Central memory CD8-positive, alpha-beta T cell (primary cell): Measurements from ENCODE around the gene FIGNL2.
"Not testable (repeated sequence)": the region's sequence is repeated elsewhere in the genome, so short reads cannot be mapped to it uniquely, and the experiment has no call there.

Experiments used
- ATAC-seq: fragments of 150-1000 bp; cut with Tn5 transposase; replicated peaks from 2 replicates; pipeline ENCODE4 v1.10.0; 2022; ENCODE audit warnings: mild to moderate bottlenecking, moderate FRiP score, moderate number of reproducible peaks; ENCODE audit not compliant: poor library complexity, severe bottlenecking; ENCODE audit errors: extremely low read depth
- DNase-seq, 2 donors: peaks; one replicate each; pipeline ENCODE4 v3.0.0; 2021; ENCODE audit warnings: low spot score in 2 of 2
- H3K27ac Mint-ChIP-seq: one replicate; pipeline ENCODE4 v1.8.0; 2022; ENCODE audit warnings: low read depth, mild to moderate bottlenecking, moderate library complexity, mixed read lengths
- H3K27me3 Mint-ChIP-seq: one replicate; pipeline ENCODE4 v1.8.0; 2022; ENCODE audit warnings: mixed read lengths
- H3K36me3 Mint-ChIP-seq: one replicate; pipeline ENCODE4 v1.8.0; 2022; ENCODE audit warnings: mild to moderate bottlenecking, moderate library complexity, mixed read lengths; ENCODE audit not compliant: insufficient read depth
- H3K4me1 Mint-ChIP-seq: one replicate; pipeline ENCODE4 v1.8.0; 2022; ENCODE audit warnings: mixed read lengths
- H3K4me3 Mint-ChIP-seq: one replicate; pipeline ENCODE4 v1.8.0; 2022; ENCODE audit warnings: mild to moderate bottlenecking, moderate library complexity, mixed read lengths
- H3K9me3 Mint-ChIP-seq: one replicate; pipeline ENCODE4 v1.8.0; 2022; ENCODE audit warnings: mixed read lengths

Gene FIGNL2

DNA sequence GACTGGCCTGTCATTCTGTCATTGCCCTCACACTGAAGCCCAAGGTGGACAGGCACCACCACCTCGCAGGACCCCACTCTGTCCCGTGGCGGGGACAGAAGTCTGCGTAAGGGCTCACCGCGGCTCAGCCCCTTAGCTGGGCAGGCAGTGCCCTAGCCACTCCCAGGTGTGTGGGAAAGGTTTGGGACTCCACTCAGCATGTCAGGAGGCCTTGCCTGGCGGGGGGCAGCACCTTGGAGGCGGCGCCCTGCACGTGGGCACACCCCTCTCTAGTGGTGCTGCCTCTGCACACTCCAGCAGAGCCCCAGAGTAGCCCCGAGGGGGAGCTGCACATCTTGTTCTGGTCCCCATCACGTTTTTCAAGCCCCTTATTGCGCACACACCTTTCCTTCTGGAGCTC lies 35.6 kb downstream of the FIGNL2 start:
- peak overlapping the region; percentile 52 for H3K4me3 Mint-ChIP-seq
- H3K36me3 Mint-ChIP-seq, result peaks cover 2% of the 10 kb centered on the region
- ATAC-seq, result no peak
- H3K27ac Mint-ChIP-seq, result no peak overlapping the region
- DNase-seq, result no peak
- H3K4me1 Mint-ChIP-seq, result peaks cover 10% of the 10 kb centered on the region
- no peaks in the 10 kb centered on the region for H3K9me3 Mint-ChIP-seq
- no peaks in the 10 kb centered on the region for H3K27me3 Mint-ChIP-seq

DNA sequence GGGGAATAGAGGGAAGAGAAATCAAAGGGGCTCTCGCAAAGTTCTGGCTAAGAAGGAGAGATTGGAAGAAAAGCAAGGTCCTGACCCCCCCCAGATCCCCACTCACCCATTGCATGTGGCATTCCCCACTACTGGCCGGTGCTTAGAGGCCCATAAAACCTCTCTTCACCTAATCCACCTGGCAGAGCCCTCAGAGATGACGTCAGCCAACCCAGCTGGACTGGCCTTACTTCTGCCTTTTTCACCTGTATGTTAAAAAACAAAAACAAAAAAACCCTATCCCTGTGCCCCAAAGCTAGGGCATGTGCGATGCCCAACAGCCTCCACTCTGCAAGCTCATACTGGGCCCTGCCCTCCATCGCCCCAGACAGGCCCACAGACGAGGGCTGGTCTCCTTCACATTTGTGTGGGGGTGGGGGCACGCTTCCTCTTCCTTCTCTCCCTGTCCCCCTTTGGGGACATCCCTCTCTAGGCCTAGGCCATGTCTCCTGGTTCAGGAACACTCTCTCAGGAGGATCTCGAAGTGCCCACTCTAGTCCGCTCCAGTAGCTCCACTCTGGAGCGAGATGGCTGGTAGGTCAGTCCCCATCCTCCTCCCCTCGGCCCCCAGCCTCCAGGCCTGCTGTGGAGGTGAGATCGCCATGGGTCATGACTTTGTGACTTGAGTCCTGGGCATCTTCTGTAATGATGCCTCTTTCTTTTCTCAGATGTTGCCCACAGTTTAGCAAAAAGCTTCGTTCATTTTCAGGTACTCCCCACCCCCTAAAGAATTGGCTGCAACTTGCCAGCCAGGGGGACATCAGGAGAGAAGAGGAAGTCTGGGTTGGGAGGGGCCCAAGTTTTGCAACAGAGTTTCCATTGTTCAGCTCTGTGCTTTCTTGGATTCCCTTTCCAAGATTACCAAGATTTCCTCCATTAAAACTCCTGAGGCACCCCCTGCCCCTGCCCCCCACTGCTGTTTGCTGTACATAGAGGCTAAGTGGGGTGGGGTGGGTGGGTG lies 37.0 kb downstream of the FIGNL2 start:
- ATAC-seq (no peak), DNase-seq (no peak)
- H3K27ac Mint-ChIP-seq, result no peak overlapping the region
- no peaks in the 10 kb centered on the region for H3K9me3 Mint-ChIP-seq
- H3K4me3 Mint-ChIP-seq, result no peak overlapping the region
- H3K27me3 Mint-ChIP-seq, result peaks cover 3% of the 10 kb centered on the region
- peaks cover 10% of the 10 kb centered on the region for H3K4me1 Mint-ChIP-seq
- peaks cover 2% of the 10 kb centered on the region for H3K36me3 Mint-ChIP-seq

DNA sequence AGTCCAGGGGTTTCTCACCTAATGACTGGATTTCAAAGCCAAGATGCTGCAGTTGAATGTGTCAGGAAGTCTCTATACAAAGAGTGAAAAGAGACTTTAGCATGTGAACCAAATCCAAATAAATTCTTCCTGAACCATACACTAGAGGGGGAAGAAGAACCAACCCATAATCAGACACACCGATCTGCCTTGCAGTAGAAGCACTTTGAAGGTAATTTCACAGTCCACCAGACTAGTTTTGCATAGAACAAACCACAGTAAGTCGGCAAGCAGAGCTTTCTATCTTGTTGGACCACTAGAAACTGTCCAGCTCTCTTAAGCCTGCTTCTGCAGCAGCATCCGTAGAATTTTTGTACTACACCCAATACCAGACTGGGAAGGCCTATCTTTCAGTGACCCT lies 39.3 kb downstream of the FIGNL2 start:
- no peak overlapping the region for H3K27ac Mint-ChIP-seq
- peaks cover 8% of the 10 kb centered on the region for H3K27me3 Mint-ChIP-seq
- no peak overlapping the region for H3K4me3 Mint-ChIP-seq
- peaks cover 2% of the 10 kb centered on the region for H3K36me3 Mint-ChIP-seq
- H3K9me3 Mint-ChIP-seq, result no peaks in the 10 kb centered on the region
- ATAC-seq (no peak), DNase-seq (no peak)
- no peaks in the 10 kb centered on the region for H3K4me1 Mint-ChIP-seq

DNA sequence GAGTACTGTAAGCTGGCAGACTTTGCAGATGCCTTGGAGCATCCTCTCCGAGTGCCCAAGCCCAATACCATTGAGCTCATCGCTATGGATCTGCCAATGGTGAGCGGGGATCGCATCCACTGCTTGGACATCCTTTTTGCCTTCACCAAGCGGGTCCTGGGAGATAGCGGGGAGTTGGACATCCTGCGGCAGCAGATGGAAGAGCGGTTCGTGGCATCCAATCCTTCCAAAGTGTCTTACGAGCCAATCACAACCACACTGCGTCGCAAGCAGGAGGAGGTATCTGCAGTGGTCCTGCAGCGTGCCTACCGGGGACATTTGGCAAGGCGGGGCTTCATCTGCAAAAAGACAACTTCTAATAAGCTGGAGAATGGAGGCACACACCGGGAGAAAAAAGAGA lies 41.6 kb downstream of the FIGNL2 start:
- H3K4me1 Mint-ChIP-seq, result no peaks in the 10 kb centered on the region
- H3K4me3 Mint-ChIP-seq, result no peak overlapping the region
- ATAC-seq, result no peak
- peaks cover 2% of the 10 kb centered on the region for H3K36me3 Mint-ChIP-seq
- peaks cover 8% of the 10 kb centered on the region for H3K27me3 Mint-ChIP-seq
- no peaks in the 10 kb centered on the region for H3K9me3 Mint-ChIP-seq
- H3K27ac Mint-ChIP-seq, result no peak overlapping the region
- DNase-seq, result no peak

DNA sequence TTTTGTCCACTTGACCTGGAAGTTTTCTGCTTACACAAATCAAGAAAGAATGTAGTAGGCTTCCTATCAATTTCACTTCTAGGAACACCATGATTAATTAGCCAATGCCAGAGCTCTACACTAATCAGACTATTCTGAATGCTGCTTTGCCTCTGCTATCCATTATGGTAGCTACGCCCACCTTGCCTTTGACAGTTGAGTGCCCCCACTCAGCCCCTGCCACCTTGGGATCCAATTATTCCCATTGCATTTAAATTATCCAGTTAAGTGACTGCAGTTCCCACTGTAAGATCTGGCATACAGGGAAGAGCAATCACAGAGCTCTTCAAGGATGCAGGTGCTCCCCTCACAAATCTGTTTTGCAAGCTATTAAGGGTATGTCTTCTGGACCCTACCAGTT lies 47.5 kb downstream of the FIGNL2 start:
- ATAC-seq, result no peak
- H3K36me3 Mint-ChIP-seq, result peaks cover 2% of the 10 kb centered on the region
- no peak overlapping the region for H3K27ac Mint-ChIP-seq
- no peak overlapping the region for H3K4me3 Mint-ChIP-seq
- H3K27me3 Mint-ChIP-seq, result no peaks in the 10 kb centered on the region
- no peak for DNase-seq
- H3K4me1 Mint-ChIP-seq, result no peaks in the 10 kb centered on the region
- no peaks in the 10 kb centered on the region for H3K9me3 Mint-ChIP-seq

DNA sequence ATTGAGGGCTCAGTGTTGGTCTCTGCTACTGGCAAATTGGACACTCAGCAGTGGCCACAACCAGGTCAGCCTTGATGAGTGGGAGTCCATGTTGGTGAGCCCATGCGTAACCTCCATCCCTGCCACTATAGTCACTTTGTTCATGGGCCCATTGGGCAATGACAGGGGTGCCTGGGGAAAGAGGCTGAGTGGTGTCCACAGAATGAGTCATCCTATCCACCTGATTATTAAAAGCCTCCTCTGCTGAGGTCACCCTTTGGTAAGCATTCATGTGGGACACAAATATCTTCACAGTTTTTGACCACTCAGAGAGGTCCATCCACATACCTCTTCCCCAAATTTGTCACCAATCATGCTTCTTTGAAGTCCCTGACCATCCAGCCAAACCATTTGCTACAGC lies 50.0 kb downstream of the FIGNL2 start:
- Mint-ChIP-seq H3K9me3 (no peaks in the 10 kb centered on the region), H3K27ac (no peak overlapping the region), H3K4me3 (no peak overlapping the region), H3K4me1 (no peaks in the 10 kb centered on the region), H3K27me3 (no peaks in the 10 kb centered on the region), H3K36me3 (peaks cover 2% of the 10 kb centered on the region)
- ATAC-seq (no peak), DNase-seq (no peak)

DNA sequence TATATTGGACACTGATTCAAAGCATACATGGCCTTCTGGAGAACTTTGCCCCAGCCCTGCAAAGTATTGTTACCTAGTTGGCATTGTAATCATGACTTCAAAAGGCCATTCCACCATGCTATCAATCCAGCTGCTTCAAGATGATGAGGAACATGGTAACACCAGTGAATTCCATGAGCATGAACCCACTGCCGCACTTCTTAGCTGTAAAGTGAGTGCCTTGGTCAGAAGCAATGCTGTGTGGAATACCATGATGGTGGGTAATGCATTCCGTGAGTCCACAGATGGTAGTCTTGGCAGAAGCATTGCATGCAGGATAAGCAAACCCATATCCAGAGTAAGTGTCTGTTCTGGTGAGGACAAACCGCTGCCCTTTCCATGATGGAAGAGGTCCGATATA lies 50.5 kb downstream of the FIGNL2 start:
- H3K36me3 Mint-ChIP-seq, H3K4me1 Mint-ChIP-seq, H3K27me3 Mint-ChIP-seq, DNase-seq, H3K4me3 Mint-ChIP-seq, H3K9me3 Mint-ChIP-seq, ATAC-seq, H3K27ac Mint-ChIP-seq: not testable (repeated sequence)

DNA sequence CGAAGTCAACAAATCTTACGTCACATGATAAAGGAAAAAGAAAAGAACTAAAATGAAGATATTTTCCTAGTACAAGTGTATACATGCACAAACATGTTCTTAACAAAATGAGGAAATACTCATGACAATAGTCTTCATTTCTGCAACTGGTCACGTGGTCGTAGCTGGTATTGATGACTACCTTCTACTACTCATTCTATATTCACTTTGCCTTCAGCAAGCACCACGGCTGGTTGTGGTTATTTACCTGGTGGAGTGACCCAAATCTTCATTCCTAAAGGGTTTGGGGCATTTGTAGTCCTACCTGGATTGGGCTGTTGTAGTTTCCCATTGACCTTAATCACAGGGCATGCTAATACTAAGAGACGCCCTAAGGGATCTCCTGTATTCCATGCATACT lies 51.2 kb downstream of the FIGNL2 start:
- H3K4me1 Mint-ChIP-seq, result no peaks in the 10 kb centered on the region
- no peak overlapping the region for H3K27ac Mint-ChIP-seq
- no peak overlapping the region for H3K4me3 Mint-ChIP-seq
- H3K9me3 Mint-ChIP-seq, result no peaks in the 10 kb centered on the region
- DNase-seq, result no peak
- no peak for ATAC-seq
- H3K36me3 Mint-ChIP-seq, result peaks cover 2% of the 10 kb centered on the region
- no peaks in the 10 kb centered on the region for H3K27me3 Mint-ChIP-seq

DNA sequence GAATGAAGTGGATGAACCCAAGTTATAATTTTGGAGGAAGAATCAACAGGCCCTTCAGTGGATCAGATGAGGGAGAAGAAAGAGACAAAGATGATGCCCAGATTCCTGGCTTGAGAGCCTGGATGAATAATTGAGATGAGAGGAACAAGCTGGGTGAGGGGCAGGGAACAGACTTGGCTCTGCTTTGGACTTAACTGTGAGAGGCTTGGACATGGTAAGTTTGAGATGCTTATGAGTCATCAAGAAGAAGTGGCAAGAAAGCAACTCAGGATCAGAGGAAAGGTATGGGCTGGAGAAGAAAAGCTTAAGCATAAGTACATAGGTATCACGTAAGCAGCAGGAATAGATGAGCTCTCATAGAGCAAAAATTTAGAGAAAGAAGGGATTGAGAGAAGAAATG lies 55.3 kb downstream of the FIGNL2 start:
- ATAC-seq, result no peak
- no peak overlapping the region for H3K27ac Mint-ChIP-seq
- no peak overlapping the region for H3K4me3 Mint-ChIP-seq
- no peaks in the 10 kb centered on the region for H3K4me1 Mint-ChIP-seq
- no peaks in the 10 kb centered on the region for H3K36me3 Mint-ChIP-seq
- no peak for DNase-seq
- no peaks in the 10 kb centered on the region for H3K27me3 Mint-ChIP-seq
- no peaks in the 10 kb centered on the region for H3K9me3 Mint-ChIP-seq

DNA sequence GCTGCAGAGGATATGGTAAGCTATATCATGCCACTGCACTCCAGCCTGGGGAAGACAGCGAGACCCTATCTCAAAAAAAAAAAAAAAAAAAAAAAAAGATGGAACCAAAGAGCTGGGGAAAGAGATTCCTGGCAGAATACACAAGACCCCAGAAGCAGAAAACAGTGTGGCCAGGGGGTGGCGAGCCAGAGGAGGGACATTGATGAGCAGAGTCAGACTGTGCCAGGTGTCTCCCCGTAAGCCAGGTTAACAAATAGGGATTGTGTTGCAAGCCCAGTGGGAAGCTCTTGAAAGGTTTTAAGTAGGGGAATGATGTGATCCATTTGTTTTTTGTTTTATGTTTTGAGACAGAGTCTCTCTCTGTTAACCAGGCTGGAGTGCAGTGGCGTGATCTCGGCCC lies 56.1 kb downstream of the FIGNL2 start:
- no peaks in the 10 kb centered on the region for H3K36me3 Mint-ChIP-seq
- no peaks in the 10 kb centered on the region for H3K9me3 Mint-ChIP-seq

DNA sequence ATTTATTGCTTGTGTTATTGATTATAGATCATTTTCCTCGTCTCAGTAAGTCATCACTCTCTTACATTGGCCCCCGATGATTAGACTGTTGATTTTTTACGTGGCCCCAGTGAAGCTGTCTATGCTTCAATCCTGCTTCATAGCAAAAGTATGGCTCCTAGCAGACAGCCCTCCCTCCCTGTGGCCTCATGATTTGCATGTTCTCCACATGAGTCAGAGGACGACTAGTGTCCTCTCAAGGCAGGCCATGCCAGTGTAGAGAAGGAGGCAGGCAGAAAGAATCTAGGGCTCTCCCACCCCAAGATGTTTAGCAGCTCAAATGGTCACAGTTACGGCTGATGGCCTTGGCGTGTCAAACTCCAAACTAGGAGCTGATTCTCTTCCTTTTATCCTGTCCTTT lies 59.6 kb downstream of the FIGNL2 start:
- Mint-ChIP-seq H3K27me3 (no peaks in the 10 kb centered on the region), H3K9me3 (no peaks in the 10 kb centered on the region), H3K4me1 (no peaks in the 10 kb centered on the region), H3K36me3 (no peaks in the 10 kb centered on the region), H3K4me3 (no peak overlapping the region), H3K27ac (no peak overlapping the region)
- DNase-seq (no peak), ATAC-seq (no peak)

More for the DNA sequence above, 56.1 kb downstream of the FIGNL2 start:
- H3K27me3 Mint-ChIP-seq, result no peaks in the 10 kb centered on the region
- ATAC-seq (no peak), DNase-seq (no peak)
- no peak overlapping the region for H3K4me3 Mint-ChIP-seq
- H3K27ac Mint-ChIP-seq, result no peak overlapping the region
- H3K4me1 Mint-ChIP-seq, result no peaks in the 10 kb centered on the region

DNA sequence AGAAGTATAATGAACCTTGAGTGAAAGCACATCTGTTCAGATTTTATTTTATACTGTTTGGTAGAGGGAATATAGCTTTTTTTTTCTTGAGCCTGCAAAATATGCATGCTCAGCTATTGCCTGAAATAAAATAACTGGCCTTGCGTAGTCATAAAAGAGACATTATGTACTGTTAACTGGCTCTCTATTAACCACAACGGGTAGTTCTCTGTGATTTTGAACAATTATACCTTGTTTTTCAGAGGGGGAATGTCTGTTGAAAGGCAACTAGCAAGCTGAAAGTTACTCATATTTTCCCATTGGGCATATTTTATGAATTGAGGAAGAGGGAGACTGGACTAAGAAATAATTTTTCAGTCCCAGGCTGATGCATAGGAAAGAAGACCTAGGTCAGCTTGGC lies 62.6 kb downstream of the FIGNL2 start:
- no peak for DNase-seq
- Mint-ChIP-seq H3K9me3 (no peaks in the 10 kb centered on the region), H3K27me3 (peaks cover 16% of the 10 kb centered on the region), H3K4me1 (no peaks in the 10 kb centered on the region), H3K36me3 (no peaks in the 10 kb centered on the region), H3K27ac (no peak overlapping the region), H3K4me3 (no peak overlapping the region)
- ATAC-seq, result no peak

DNA sequence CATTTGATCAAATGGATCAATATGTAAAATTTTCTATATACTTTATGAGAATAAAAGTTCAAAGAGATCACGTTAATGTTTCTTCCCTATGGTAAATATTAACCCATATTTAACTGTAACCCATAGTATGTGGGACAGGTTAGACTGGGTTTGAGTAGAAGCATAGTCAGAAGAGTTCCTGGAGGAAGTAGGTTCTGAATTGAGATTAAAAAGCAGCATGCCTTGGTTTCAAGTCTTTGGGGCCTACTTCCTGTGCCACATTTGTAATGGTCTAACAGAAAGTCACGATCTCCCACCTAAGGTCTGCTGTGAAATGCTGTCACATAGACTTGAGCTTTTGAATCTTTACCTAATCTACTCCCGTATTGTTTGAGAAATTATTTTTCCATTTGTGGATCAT lies 63.8 kb downstream of the FIGNL2 start:
- Mint-ChIP-seq H3K4me3 (no peak overlapping the region), H3K9me3 (no peaks in the 10 kb centered on the region), H3K27ac (no peak overlapping the region), H3K4me1 (no peaks in the 10 kb centered on the region), H3K27me3 (peaks cover 20% of the 10 kb centered on the region), H3K36me3 (no peaks in the 10 kb centered on the region)
- ATAC-seq (no peak), DNase-seq (no peak)
